ENCODE measurements around the gene LRRC31. TPM values are rescaled to one million over a fixed set of nuclear protein-coding genes. Genes with fewer than 3 reads are reported as not detected.

The LRRC31 gene
- total and polyA plus RNA-seq, 4 donors = 0.08 to 1.0 (median 0.29) TPM

GRCh38 chr3:169848741-169849140 is 21.0 kb downstream of the LRRC31 start:
- Histone ChIP-seq H3K27me3 (ENCODE audit: control insufficient read depth in 3 of 3, insufficient read depth in 3 of 3, low read length in 2 of 3) (no peaks in the 10 kb centered on the region), H3K9me3 (ENCODE audit: control insufficient read depth in 4 of 4, insufficient read depth in 3 of 4, low read length in 3 of 4) (no peaks in the 10 kb centered on the region), H3K9ac (ENCODE audit: insufficient read depth in 1 of 2, low read length in 2 of 2) (no peak overlapping the region), H3K4me1 (ENCODE audit: control insufficient read depth in 5 of 5, insufficient read depth in 5 of 5, low read length in 5 of 5) (no peaks in the 10 kb centered on the region), H3K36me3 (ENCODE audit: control insufficient read depth in 4 of 4, insufficient read depth in 4 of 4, low read length in 4 of 4) (no peaks in the 10 kb centered on the region), H3K4me3 (no peak overlapping the region), H3K27ac (ENCODE audit: low read depth in 1 of 2, low read length in 1 of 2) (no peak overlapping the region)
- WGBS, 2 donors = 97 to 98% methylated on average over 3 of the region's 3 CpGs
- DNase-seq (no peak), ATAC-seq (ENCODE audit: insufficient read depth, low FRiP score) (no peak)
- TF ChIP-seq CTCF (IDR thresholded peaks at IDR 0.05; ENCODE audit: control extremely low read depth, extremely low read depth) = no peak

- no peaks in the 10 kb centered on the region for H3K9me3 ChIP-seq (ENCODE audit: control insufficient read depth in 4 of 4, insufficient read depth in 3 of 4, low read length in 3 of 4)
- H3K27ac ChIP-seq (ENCODE audit: low read depth in 1 of 2, low read length in 1 of 2) = no peak overlapping the region
- WGBS, 2 donors = 57 to 85% methylated on average over 4 of the region's 4 CpGs
- no peaks in the 10 kb centered on the region for H3K4me1 ChIP-seq (ENCODE audit: control insufficient read depth in 5 of 5, insufficient read depth in 5 of 5, low read length in 5 of 5)
- no peak overlapping the region for H3K9ac ChIP-seq (ENCODE audit: insufficient read depth in 1 of 2, low read length in 2 of 2)
- no peak for ATAC-seq (ENCODE audit: insufficient read depth, low FRiP score)
- H3K27me3 ChIP-seq (ENCODE audit: control insufficient read depth in 3 of 3, insufficient read depth in 3 of 3, low read length in 2 of 3) = no peaks in the 10 kb centered on the region
- TF ChIP-seq CTCF (IDR thresholded peaks at IDR 0.05; ENCODE audit: control extremely low read depth, extremely low read depth) = no peak
- no peak for DNase-seq
- H3K36me3 ChIP-seq (ENCODE audit: control insufficient read depth in 4 of 4, insufficient read depth in 4 of 4, low read length in 4 of 4) = no peaks in the 10 kb centered on the region
- H3K4me3 ChIP-seq = no peak overlapping the region
Observed at GRCh38 chr3:169847896-169848295, 21.8 kb downstream of the LRRC31 start.

GRCh38 chr3:169846458-169847193 is 23.1 kb downstream of the LRRC31 start:
- Histone ChIP-seq H3K9ac (ENCODE audit: insufficient read depth in 1 of 2, low read length in 2 of 2) (no peak overlapping the region), H3K4me1 (ENCODE audit: control insufficient read depth in 5 of 5, insufficient read depth in 5 of 5, low read length in 5 of 5) (no peaks in the 10 kb centered on the region), H3K27me3 (ENCODE audit: control insufficient read depth in 3 of 3, insufficient read depth in 3 of 3, low read length in 2 of 3) (no peaks in the 10 kb centered on the region), H3K36me3 (ENCODE audit: control insufficient read depth in 4 of 4, insufficient read depth in 4 of 4, low read length in 4 of 4) (no peaks in the 10 kb centered on the region), H3K4me3 (no peak overlapping the region), H3K27ac (ENCODE audit: low read depth in 1 of 2, low read length in 1 of 2) (no peak overlapping the region), H3K9me3 (ENCODE audit: control insufficient read depth in 4 of 4, insufficient read depth in 3 of 4, low read length in 3 of 4) (no peaks in the 10 kb centered on the region)
- TF ChIP-seq CTCF (IDR thresholded peaks at IDR 0.05; ENCODE audit: control extremely low read depth, extremely low read depth) = no peak
- DNase-seq = no peak
- no peak for ATAC-seq (ENCODE audit: insufficient read depth, low FRiP score)
- WGBS, 2 donors = 80 to 87% methylated on average over 11 of the region's 11 CpGs

GRCh38 chr3:169842960-169843359 is 26.8 kb downstream of the LRRC31 start:
- Histone ChIP-seq H3K4me3 (no peak overlapping the region), H3K4me1 (ENCODE audit: control insufficient read depth in 5 of 5, insufficient read depth in 5 of 5, low read length in 5 of 5) (peaks cover 0 to 3% (median 0%) of the 10 kb centered on the region in 5 donors), H3K27me3 (ENCODE audit: control insufficient read depth in 3 of 3, insufficient read depth in 3 of 3, low read length in 2 of 3) (no peaks in the 10 kb centered on the region), H3K27ac (ENCODE audit: low read depth in 1 of 2, low read length in 1 of 2) (no peak overlapping the region), H3K36me3 (ENCODE audit: control insufficient read depth in 4 of 4, insufficient read depth in 4 of 4, low read length in 4 of 4) (no peaks in the 10 kb centered on the region), H3K9ac (ENCODE audit: insufficient read depth in 1 of 2, low read length in 2 of 2) (no peak overlapping the region), H3K9me3 (ENCODE audit: control insufficient read depth in 4 of 4, insufficient read depth in 3 of 4, low read length in 3 of 4) (no peaks in the 10 kb centered on the region)
- ATAC-seq (ENCODE audit: insufficient read depth, low FRiP score) = no peak
- WGBS, 2 donors = 41 to 58% methylated on average over 3 of the region's 3 CpGs
- TF ChIP-seq CTCF (IDR thresholded peaks at IDR 0.05; ENCODE audit: control extremely low read depth, extremely low read depth) = no peak
- DNase-seq = no peak
